Fibroblast of villous mesenchyme (primary cell): ENCODE data around the gene DOLPP1. TPM values are rescaled to one million over a fixed set of nuclear protein-coding genes. Genes with fewer than 3 reads are reported as not detected.

Source experiments
- DNase-seq: peaks from one replicate; pipeline ENCODE4 v3.0.0-alpha.2; 2010; ENCODE audit warnings: low read depth
- H3K4me3 ChIP-seq: 2 replicates; pipeline ENCODE4 v1.5.1; 2011; ENCODE audit warnings: low read depth, mild to moderate bottlenecking, low read length
- total RNA-seq: library from RNA; depleted of rRNA; stranded (reverse); fragments of >200 nt; gene quantifications from 2 replicates; pipeline ENCODE4 v1.2.3, GENCODE V29; 2012
- TF ChIP-seq, protein P1 (sequence below): IDR thresholded peaks from 2 replicates; pipeline ENCODE4 v1.5.1; 2012; ENCODE audit warnings: low read depth, mild to moderate bottlenecking, low read length; ENCODE audit not compliant: insufficient read depth

The DOLPP1 gene
- total RNA-seq, 1 donor: 14.2 TPM

DNA sequence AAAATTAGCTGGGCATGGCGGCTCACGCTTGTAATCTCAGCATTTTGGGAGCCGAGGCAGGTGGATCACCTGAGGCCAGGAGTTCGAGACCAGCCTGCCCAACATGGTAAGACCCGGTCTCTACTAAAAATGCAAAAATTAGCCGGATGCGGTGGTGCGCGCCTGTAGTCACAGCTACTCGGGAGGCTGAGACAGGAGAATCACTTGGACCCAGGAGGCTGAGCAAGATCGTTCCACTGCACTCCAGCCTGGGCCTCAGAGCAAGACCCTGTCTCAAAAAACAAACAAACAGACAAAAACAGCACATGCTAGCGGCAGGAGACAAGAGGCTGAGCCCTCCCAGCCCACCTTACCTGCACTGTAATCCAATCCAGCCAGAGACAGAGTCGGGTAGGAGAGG, 1.1 kb upstream of the DOLPP1 start:
- DNase-seq: no peak
- no peak overlapping the region for H3K4me3 ChIP-seq

DNA sequence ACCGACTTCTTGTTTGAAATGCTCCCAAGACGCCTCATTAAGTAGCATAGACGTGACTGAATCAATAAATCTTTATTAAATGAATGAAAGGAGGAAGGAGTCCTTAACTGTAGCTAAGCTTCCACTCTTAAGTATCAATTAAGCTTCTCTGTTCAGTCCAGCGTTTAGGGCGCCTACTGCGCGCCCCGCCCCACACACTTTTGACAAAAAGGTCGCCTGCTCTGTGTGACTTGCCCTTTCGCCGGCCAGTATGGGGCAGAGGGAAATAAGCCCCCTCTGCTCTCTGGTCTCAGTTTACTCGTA, 662 bp upstream of the DOLPP1 start:
- TF ChIP-seq, protein P1, sequence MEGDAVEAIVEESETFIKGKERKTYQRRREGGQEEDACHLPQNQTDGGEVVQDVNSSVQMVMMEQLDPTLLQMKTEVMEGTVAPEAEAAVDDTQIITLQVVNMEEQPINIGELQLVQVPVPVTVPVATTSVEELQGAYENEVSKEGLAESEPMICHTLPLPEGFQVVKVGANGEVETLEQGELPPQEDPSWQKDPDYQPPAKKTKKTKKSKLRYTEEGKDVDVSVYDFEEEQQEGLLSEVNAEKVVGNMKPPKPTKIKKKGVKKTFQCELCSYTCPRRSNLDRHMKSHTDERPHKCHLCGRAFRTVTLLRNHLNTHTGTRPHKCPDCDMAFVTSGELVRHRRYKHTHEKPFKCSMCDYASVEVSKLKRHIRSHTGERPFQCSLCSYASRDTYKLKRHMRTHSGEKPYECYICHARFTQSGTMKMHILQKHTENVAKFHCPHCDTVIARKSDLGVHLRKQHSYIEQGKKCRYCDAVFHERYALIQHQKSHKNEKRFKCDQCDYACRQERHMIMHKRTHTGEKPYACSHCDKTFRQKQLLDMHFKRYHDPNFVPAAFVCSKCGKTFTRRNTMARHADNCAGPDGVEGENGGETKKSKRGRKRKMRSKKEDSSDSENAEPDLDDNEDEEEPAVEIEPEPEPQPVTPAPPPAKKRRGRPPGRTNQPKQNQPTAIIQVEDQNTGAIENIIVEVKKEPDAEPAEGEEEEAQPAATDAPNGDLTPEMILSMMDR: no peak
- DNase-seq: no peak
- H3K4me3 ChIP-seq: peak overlapping the region; percentile 65

More for the DNA sequence above, 1.1 kb upstream of the DOLPP1 start:
- TF ChIP-seq, protein P1: no peak

DNA sequence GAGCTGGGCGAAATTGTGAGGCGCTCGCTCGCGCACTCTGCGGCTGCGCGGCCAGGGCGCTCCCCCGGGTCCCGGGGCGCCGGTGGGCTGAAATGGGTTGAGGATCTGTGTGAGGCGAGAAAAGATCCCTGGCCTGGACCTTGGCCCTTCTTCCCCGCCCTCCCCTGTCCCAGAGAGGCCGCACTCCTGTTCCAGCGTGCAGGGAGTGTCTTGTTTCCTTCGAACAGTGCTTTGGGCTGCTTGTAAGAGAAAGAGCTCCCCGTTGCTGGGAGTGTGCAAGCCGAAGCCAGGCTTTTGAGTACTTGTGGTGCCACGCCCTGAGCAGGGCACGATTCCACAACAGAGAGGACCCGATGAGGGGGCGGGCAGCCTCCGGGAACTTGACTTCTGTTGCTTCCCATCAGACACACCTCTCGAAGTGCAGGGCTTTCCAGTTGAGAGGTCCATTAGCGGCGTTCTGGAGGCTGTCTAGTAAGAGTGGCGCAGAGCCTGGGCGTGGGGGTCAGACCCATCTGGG, 535 bp downstream of the DOLPP1 start:
- TF ChIP-seq, protein P1: no peak
- peak overlapping the region; percentile 85 for H3K4me3 ChIP-seq
- no peak for DNase-seq

DNA sequence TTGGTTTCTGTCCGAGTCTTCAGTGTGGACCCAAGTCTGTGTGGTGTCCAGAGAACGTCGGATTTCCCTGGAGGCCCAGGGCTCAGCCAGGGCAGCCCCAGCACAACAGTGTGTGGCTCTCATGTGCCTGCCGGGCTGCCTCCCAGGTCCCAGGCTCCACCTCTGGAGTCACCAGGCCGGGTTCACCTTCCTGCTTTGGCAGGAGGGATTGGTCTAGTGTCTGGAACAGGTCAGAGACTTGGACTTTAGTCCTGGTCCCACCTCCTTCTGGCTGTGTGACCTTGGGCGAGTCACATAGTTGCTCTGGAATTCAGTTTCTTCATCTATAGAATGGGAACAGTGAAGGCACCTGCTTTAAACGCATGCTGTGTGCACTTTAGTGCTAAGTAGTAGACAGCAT, 3.2 kb downstream of the DOLPP1 start:
- TF ChIP-seq, protein P1: no peak
- no peak overlapping the region for H3K4me3 ChIP-seq
- no peak for DNase-seq

DNA sequence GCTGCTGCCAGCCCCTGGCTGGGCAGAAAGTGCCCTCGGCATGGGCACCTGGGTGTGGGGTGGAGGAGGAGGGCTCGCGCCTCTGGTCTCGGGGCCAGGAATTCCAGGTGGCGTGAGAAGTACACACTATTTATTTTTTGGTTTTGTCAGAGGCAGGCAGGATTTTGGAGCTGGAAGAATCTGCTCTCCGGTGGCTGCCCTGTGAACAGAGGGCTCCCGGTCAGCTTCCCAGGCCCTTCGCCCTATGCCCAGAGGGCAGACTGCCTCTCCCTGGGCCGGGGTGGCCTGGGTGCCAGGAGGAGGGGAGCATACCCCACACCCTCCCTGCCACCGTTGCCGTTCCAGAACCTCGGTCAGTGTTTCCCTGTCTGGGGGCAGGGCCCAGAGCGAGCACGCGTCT, 8.3 kb downstream of the DOLPP1 start:
- H3K4me3 ChIP-seq: no peak overlapping the region
- no peak for DNase-seq
- TF ChIP-seq, protein P1: no peak

DNA sequence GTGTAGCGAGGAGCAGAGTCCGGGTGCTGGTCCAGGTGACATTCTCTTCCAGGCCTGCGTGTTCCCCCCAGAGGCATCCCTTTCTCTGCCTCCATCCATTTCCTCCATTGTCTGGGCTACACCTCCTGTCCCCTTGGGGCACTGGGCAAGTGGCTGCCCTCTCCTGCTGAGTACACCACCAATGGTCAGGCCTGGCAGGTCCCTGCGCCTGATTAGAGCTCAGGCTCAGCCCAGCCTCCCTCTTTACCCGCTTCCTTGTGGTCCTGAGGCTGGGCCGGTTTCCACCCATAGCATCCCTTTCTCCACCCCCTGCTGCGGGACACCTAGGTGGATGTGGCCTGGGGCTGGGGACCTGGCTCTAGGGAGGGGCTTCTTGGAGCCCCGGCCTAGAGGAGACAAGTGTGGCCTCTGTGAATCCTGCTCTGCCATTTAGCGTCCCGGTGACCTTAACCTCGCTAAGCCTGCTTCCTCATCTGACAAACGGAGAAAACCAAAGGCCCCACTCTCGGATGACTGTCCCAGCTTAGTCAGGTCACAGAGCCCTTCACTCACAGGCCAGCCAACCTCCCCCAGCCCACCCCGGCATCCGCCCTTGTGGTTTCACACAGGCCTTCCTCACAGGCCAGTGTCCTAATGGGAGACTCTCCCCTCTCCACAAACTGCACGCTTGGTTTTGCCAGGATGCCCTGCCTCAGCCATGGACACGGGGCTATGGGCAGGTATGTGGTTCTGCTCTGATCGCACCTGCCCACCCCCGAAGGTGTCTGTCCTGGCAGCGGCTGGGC, 12.9 kb downstream of the DOLPP1 start:
- TF ChIP-seq, protein P1: no peak
- H3K4me3 ChIP-seq: no peak overlapping the region
- DNase-seq: no peak
